Neural cell (in vitro differentiated cells): Measurements from ENCODE around the gene DSCAML1.

Experiments used
- EZH2 ChIP-seq: fragments of 200-600, 300-800 bp; shearing (Covaris generic), sonication (generic); IDR thresholded peaks from 2 replicates; pipeline ENCODE4 v1.6.1; 2014; ENCODE audit warnings: antibody characterized with exemption, low read length, borderline replicate concordance, mild to moderate bottlenecking; ENCODE audit not compliant: insufficient read depth, poor library complexity, severe bottlenecking
- POLR2AphosphoS5 ChIP-seq: IDR thresholded peaks from 2 replicates; pipeline ENCODE4 v1.6.1; 2012
- RAD21 ChIP-seq: fragments of 450-650 bp; conservative IDR thresholded peaks from 2 replicates; pipeline ENCODE4 v1.6.1; 2014; ENCODE audit warnings: antibody characterized with exemption, mild to moderate bottlenecking, moderate library complexity
- TAF1 ChIP-seq: IDR thresholded peaks from 2 replicates; pipeline ENCODE4 v1.6.1; 2012; ENCODE audit warnings: low read depth
- TF ChIP-seq, protein P1 (sequence below): fragments of 450-650 bp; IDR thresholded peaks from 2 replicates; pipeline ENCODE4 v1.5.1; 2014; ENCODE audit warnings: antibody characterized with exemption, mild to moderate bottlenecking, moderate library complexity; ENCODE audit not compliant: poor library complexity, severe bottlenecking

DNA sequence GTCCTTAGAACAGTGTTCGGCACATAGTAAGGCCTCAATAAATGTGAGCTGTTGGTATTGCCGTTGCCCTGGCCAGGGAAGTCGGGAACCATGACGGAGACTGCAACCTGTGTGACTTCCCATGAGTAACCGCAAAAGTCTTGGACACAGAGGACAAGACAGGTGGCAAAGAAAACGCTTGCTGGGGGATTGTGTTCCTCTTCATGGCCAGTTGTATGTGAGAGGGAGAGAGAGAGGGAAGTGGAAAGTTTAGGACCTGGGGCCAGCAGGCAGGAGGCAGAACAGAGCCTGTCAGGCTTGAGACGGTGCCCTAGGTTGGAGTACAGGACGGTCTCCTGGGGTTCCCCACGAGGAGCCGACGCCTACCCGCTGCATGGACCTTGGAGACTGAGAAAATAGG is 379.2 kb downstream of the DSCAML1 start:
- TF ChIP-seq EZH2 (no peak), TAF1 (no peak), RAD21 (no peak), POLR2AphosphoS5 (no peak)
- TF ChIP-seq, protein P1, sequence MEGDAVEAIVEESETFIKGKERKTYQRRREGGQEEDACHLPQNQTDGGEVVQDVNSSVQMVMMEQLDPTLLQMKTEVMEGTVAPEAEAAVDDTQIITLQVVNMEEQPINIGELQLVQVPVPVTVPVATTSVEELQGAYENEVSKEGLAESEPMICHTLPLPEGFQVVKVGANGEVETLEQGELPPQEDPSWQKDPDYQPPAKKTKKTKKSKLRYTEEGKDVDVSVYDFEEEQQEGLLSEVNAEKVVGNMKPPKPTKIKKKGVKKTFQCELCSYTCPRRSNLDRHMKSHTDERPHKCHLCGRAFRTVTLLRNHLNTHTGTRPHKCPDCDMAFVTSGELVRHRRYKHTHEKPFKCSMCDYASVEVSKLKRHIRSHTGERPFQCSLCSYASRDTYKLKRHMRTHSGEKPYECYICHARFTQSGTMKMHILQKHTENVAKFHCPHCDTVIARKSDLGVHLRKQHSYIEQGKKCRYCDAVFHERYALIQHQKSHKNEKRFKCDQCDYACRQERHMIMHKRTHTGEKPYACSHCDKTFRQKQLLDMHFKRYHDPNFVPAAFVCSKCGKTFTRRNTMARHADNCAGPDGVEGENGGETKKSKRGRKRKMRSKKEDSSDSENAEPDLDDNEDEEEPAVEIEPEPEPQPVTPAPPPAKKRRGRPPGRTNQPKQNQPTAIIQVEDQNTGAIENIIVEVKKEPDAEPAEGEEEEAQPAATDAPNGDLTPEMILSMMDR: no peak
